Nucleus accumbens (tissue), 56 donors: ENCODE data around the gene SYT11.

Experiments
- DNase-seq, 56 donors: peaks; one replicate each; lab custom pipeline; 2025; lab: John Stamatoyannopoulos, UW

Gene SYT11

GRCh38 chr1:155932487-155932886, 73.1 kb downstream of the SYT11 start:
- DNase-seq: no peak

GRCh38 chr1:155933591-155934096, 74.3 kb downstream of the SYT11 start:
- DNase-seq: no peak

GRCh38 chr1:155934097-155934935, 74.9 kb downstream of the SYT11 start, which contains the start of gene KHDC4:
Gene KHDC4, minus strand, starts transcription at chr1:155934413. Its CDS starts 40 bp downstream, at chr1:155934373.
- DNase-seq: peak; percentile 73 to 98 (median 95)
